Endothelial cell of umbilical vein (primary cell): Measurements from ENCODE around the gene STMN1. TPM values are rescaled to one million over a fixed set of nuclear protein-coding genes. Genes with fewer than 3 reads are reported as not detected.

Source experiments
- BruUV-seq: library from RNA; stranded (reverse); fragments of 400-500 nt; replicated peaks from 2 replicates; lab custom pipeline; 2021; lab: Mats Ljungman, UMichigan
- CTCF ChIA-PET: fragments of 300-600, 350-600 bp; sonication (Branson Sonifier 250); formaldehyde crosslinking; loops from one replicate; lab custom pipeline; 2021; ENCODE audit warnings: antibody characterized with exemption, inconsistent platforms; lab: Charles Lee
- POLR2A ChIA-PET: fragments of 300-600, 350-600 bp; sonication (Branson Sonifier 250); formaldehyde crosslinking; loops from one replicate; lab custom pipeline; 2021; ENCODE audit warnings: antibody characterized with exemption, inconsistent platforms; lab: Charles Lee
- DNase-seq: peaks from one replicate; pipeline ENCODE4 v3.0.0-alpha.2; 2011; ENCODE audit warnings: low read depth, low spot score
- FAIRE-seq: peaks from 2 replicates; lab custom pipeline; 2011; peaks lifted over from hg19 to GRCh38; lab: Jason Lieb, UNC
- H2AFZ ChIP-seq: 2 replicates; pipeline ENCODE4 v1.6.0; 2012; ENCODE audit warnings: low read depth, low read length, control low read depth, inconsistent platforms
- H3K27ac ChIP-seq: 2 replicates; pipeline ENCODE4 v1.5.1; 2011; ENCODE audit warnings: low read depth, mild to moderate bottlenecking, control low read depth, low read length, moderate library complexity; ENCODE audit not compliant: insufficient read depth
- H3K27me3 ChIP-seq, 2 experiments: 2 replicates each; pipeline versions ENCODE4 v1.6.0 to v1.6.1; 2011; ENCODE audit warnings: low read length in 2 of 2, mixed read lengths in 1 of 2; ENCODE audit not compliant: control insufficient read depth in 2 of 2, insufficient read depth in 2 of 2
- H3K36me3 ChIP-seq, 2 experiments: 2 replicates in 1 of 2; 3 replicates in 1 of 2; pipeline ENCODE4 v1.5.1; 2011; ENCODE audit warnings: low read length in 2 of 2, mild to moderate bottlenecking in 1 of 2, moderate library complexity in 1 of 2; ENCODE audit not compliant: control insufficient read depth in 2 of 2, insufficient read depth in 2 of 2; ENCODE audit errors: extremely low read depth in 1 of 2
- H3K4me1 ChIP-seq: 3 replicates; pipeline ENCODE4 v1.5.1; 2011; ENCODE audit warnings: mild to moderate bottlenecking, low read length; ENCODE audit not compliant: control insufficient read depth, insufficient read depth; ENCODE audit errors: extremely low read depth
- H3K4me2 ChIP-seq: 2 replicates; pipeline ENCODE4 v1.6.1; 2011; ENCODE audit warnings: low read length, control low read depth, mixed read lengths; ENCODE audit not compliant: insufficient read depth
- H3K4me3 ChIP-seq, 3 experiments: fragments of 200-600 bp in 1 of 3; sonication (generic), shearing (Covaris generic) in 1 of 3; replicated peaks in 1 of 3; 2 replicates each; pipeline ENCODE4 v1.5.1; 2011 to 2016; ENCODE audit warnings: control low read depth in 3 of 3, low read length in 3 of 3, mild to moderate bottlenecking in 2 of 3, inconsistent platforms in 1 of 3, low read depth in 1 of 3, moderate library complexity in 1 of 3; ENCODE audit not compliant: insufficient read depth in 1 of 3
- H3K79me2 ChIP-seq: 2 replicates; pipeline ENCODE4 v1.6.0; 2012; ENCODE audit warnings: low read length, inconsistent platforms; ENCODE audit not compliant: control insufficient read depth, insufficient read depth
- H3K9ac ChIP-seq: replicated peaks from 2 replicates; pipeline ENCODE3; 2011; ENCODE audit warnings: low read length, control low read depth; ENCODE audit not compliant: insufficient read depth; ENCODE audit errors: extremely low read depth
- H3K9me1 ChIP-seq: replicated peaks from 3 replicates; pipeline ENCODE4 v1.6.0; 2011; ENCODE audit warnings: mild to moderate bottlenecking, low read length; ENCODE audit not compliant: control insufficient read depth, insufficient read depth; ENCODE audit errors: extremely low read depth
- H3K9me3 ChIP-seq: replicated peaks from 2 replicates; pipeline ENCODE4 v1.5.1; 2012; ENCODE audit warnings: low read length, inconsistent platforms; ENCODE audit not compliant: control insufficient read depth, insufficient read depth
- H4K20me1 ChIP-seq: replicated peaks from 2 replicates; pipeline ENCODE3; 2011; ENCODE audit warnings: mild to moderate bottlenecking, low read length; ENCODE audit not compliant: control insufficient read depth, insufficient read depth; ENCODE audit errors: extremely low read depth
- EZH2 ChIP-seq: IDR thresholded peaks from 2 replicates; pipeline ENCODE4 v1.6.1; 2012; ENCODE audit warnings: borderline replicate concordance, low read depth, mild to moderate bottlenecking, moderate library complexity, low read length, inconsistent platforms; ENCODE audit not compliant: severe bottlenecking
- FOS ChIP-seq: IDR thresholded peaks from 2 replicates; pipeline ENCODE4 v1.6.1; 2011; ENCODE audit warnings: mild to moderate bottlenecking, low read length, moderate library complexity, borderline replicate concordance; ENCODE audit not compliant: insufficient read depth
- MYC ChIP-seq: IDR thresholded peaks from one replicate; pipeline ENCODE4 v1.6.1; 2011; ENCODE audit warnings: mild to moderate bottlenecking, low read depth, low read length
- POLR2A ChIP-seq: IDR thresholded peaks from 2 replicates; pipeline ENCODE4 v1.6.1; 2012; ENCODE audit warnings: low read depth, mild to moderate bottlenecking, control low read depth, low read length
- dilution Hi-C: fragments of 300-500 bp; cut with MboI; formaldehyde crosslinking; loops from one replicate; pipeline ENCODE4 v1.15.0; 2019; ENCODE audit warnings: low sequenced_read_pairs; ENCODE audit not compliant: extremely low pct_ligation_motif_present
- intact Hi-C: fragments of 100-400 bp; cut with micrococcal nuclease; formaldehyde crosslinking; loops from one replicate; pipeline ENCODE4 v1.10.0; 2022
- polyA plus RNA-seq, 4 experiments: library from polyadenylated mRNA; depleted of rRNA in 3 of 4; stranded (reverse) in 3 of 4; unstranded in 1 of 4; fragments of >200 nt; gene quantifications; 2 replicates each; pipeline versions ENCODE4 v1.2.1 to v1.2.3, GENCODE V29; 2011 to 2012; ENCODE audit warnings: missing spikeins in 1 of 4
- total RNA-seq: library from RNA; stranded (reverse); gene quantifications from 2 replicates; pipeline ENCODE4 v1.2.3, GENCODE V29; 2021
- TF ChIP-seq, protein P1 (sequence below): IDR thresholded peaks from 2 replicates; pipeline ENCODE4 v1.6.1; 2011; ENCODE audit not compliant: insufficient read depth, insufficient read length

STMN1 gene
- total and polyA plus RNA-seq, 2 donors (not counting 3 experiments of a cell fraction or from before 2014, with no cell fraction given): 102 to 503 TPM

DNA sequence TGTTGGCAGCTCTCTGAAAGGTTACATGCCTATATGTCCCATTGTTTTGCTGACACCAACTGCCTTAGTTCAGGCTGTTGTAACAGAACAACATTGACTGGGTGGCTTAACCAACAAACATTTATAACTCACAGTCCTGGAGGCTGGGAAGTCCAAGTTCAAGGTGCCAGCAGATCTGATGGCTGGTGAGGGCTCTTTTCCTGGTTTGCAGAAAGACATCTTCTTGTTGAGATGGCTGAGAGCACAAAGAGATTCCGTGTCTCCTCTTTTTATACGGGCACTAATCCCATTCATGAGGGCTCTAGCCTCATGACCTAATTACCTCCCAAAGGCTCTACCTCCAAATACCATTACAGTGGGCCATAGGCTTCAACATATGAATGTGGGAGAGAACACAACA lies 10.2 kb upstream of the STMN1 start:
- BruUV-seq: no TSS peak
- CTCF ChIA-PET: interaction anchor here (1.9 kb wide), 1 partner anchor 20 kb away, joined by 8 read pairs; no protein-coding TSS in a partner anchor
- POLR2A ChIA-PET: no interaction called here

DNA sequence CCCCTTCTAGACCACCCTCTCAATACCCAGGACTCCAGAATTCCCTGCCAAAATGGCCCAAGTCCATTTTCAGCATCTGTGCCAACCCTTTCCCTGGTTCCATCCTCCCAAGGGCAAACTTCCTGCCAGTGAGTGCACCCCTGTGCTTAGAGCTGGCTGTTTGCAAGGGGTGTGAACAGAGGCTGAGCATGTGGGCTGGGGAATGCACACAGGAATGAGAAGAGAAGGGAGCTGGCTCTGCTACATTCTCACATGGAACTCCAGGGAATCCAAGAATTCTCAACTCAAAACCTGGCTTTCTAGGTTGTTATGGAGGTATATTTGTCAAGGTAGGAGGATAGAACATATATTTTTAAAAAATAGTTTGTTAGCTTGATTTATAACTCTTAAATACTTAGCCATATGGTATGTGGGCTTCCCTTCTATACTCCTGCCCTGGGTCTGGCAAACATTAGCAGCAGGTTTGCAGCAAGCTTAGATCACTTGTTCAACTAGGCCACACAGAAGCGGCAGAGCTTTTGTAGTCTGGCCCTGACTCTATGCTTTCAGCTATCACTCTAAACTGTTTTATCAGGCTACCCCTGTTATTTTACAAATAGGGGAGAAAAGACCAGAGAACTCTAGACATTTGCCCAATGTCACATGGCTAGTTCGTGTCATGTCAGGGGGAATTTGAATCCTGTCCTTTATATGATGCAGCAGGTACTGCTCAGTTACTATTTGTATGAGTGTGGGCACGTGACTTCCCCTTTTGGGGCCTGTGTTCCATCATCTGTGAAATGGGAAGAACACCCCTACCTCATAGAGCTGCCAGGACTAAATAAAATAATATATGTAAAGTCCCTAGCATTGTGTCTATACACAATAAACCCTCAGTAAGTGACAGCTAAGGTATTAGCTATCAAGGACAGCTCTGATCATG lies 8.1 kb upstream of the STMN1 start:
- no peak for FAIRE-seq
- Histone ChIP-seq H3K4me3 (no peak overlapping the region), H3K79me2 (no peaks in the 10 kb centered on the region), H3K27me3 (no peaks in the 10 kb centered on the region), H3K4me2 (no peak overlapping the region), H3K9me3 (no peaks in the 10 kb centered on the region), H3K4me1 (peaks cover 4% of the 10 kb centered on the region), H4K20me1 (no peaks in the 10 kb centered on the region), H3K27ac (no peak overlapping the region), H2AFZ (no peak overlapping the region), H3K9ac (no peak overlapping the region), H3K36me3 (no peaks in the 10 kb centered on the region), H3K9me1 (no peaks in the 10 kb centered on the region)
- CTCF ChIA-PET: interaction anchor here (0.5 to 1.2 kb wide), 2 partner anchors 89 to 474 kb away, joined by 3 to 4 read pairs; no protein-coding TSS in a partner anchor
- no peak for DNase-seq
- POLR2A ChIA-PET: interaction anchor here (0.5 kb wide), 1 partner anchor 15 kb away, joined by 3 read pairs; no protein-coding TSS in a partner anchor
- no TSS peak for BruUV-seq
- intact Hi-C loops: no loop called here
- dilution Hi-C loops: no loop called here
- TF ChIP-seq MYC (no peak), EZH2 (no peak)

More for the DNA sequence above, 10.2 kb upstream of the STMN1 start:
- no peak for FAIRE-seq
- H3K27me3 ChIP-seq: no peaks in the 10 kb centered on the region
- H3K4me2 ChIP-seq: no peak overlapping the region
- H3K9ac ChIP-seq: no peak overlapping the region
- no peaks in the 10 kb centered on the region for H3K36me3 ChIP-seq
- H3K4me3 ChIP-seq: no peak overlapping the region
- DNase-seq: no peak
- peaks cover 4% of the 10 kb centered on the region for H3K4me1 ChIP-seq
- no peak overlapping the region for H3K27ac ChIP-seq
- TF ChIP-seq, protein P1, sequence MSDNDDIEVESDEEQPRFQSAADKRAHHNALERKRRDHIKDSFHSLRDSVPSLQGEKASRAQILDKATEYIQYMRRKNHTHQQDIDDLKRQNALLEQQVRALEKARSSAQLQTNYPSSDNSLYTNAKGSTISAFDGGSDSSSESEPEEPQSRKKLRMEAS: no peak
- no peak for TF ChIP-seq FOS
- TF ChIP-seq POLR2A: no peak
- no peak for TF ChIP-seq EZH2
- intact Hi-C loops (no loop called here), dilution Hi-C loops (no loop called here)
- no peaks in the 10 kb centered on the region for H4K20me1 ChIP-seq
- no peaks in the 10 kb centered on the region for H3K9me3 ChIP-seq
- H3K79me2 ChIP-seq: no peaks in the 10 kb centered on the region
- H3K9me1 ChIP-seq: no peaks in the 10 kb centered on the region
- no peak overlapping the region for H2AFZ ChIP-seq
